CD14-positive monocyte (primary cell): Measurements from ENCODE around the gene ZNF160. TPM values are rescaled to one million over a fixed set of nuclear protein-coding genes. Genes with fewer than 3 reads are reported as not detected.
"Not testable (repeated sequence)": the region's sequence is repeated elsewhere in the genome, so short reads cannot be mapped to it uniquely, and the experiment has no call there.

Source experiments
- DNase-seq, 3 donors: peaks; one replicate each; pipeline ENCODE4 v3.0.0-alpha.2; 2011 to 2022
- H2AFZ ChIP-seq: 2 replicates; pipeline ENCODE4 v1.6.0; 2012; ENCODE audit warnings: mild to moderate bottlenecking, low read depth, low read length, inconsistent platforms; ENCODE audit not compliant: insufficient read depth, poor library complexity, severe bottlenecking
- H3K27ac ChIP-seq, 2 donors: 1 replicate in 1 of 2; 2 replicates in 1 of 2; pipeline ENCODE4 v1.5.1; 2012 to 2013; ENCODE audit warnings: low read length in 2 of 2, control low read depth in 1 of 2, inconsistent platforms in 1 of 2, low read depth in 1 of 2, mild to moderate bottlenecking in 1 of 2
- H3K27me3 ChIP-seq, 2 donors: one replicate each; pipeline versions ENCODE4 v1.6.0 to v1.6.1; 2011 to 2013; ENCODE audit warnings: low read length in 2 of 2; ENCODE audit not compliant: control insufficient read depth in 2 of 2, insufficient read depth in 2 of 2
- H3K36me3 ChIP-seq, 2 donors: replicated peaks in 1 of 2; 1 replicate in 1 of 2; 2 replicates in 1 of 2; pipeline versions ENCODE4 v1.5.1 to v1.6.1; 2012 to 2013; ENCODE audit warnings: low read length in 2 of 2, control low read depth in 1 of 2, inconsistent platforms in 1 of 2, mild to moderate bottlenecking in 1 of 2; ENCODE audit not compliant: insufficient read depth in 2 of 2, control insufficient read depth in 1 of 2
- H3K4me1 ChIP-seq, 2 donors: 1 replicate in 1 of 2; 2 replicates in 1 of 2; pipeline versions ENCODE4 v1.5.1 to v1.6.1; 2012 to 2013; ENCODE audit warnings: low read length in 2 of 2, control low read depth in 1 of 2, inconsistent platforms in 1 of 2, mild to moderate bottlenecking in 1 of 2, moderate library complexity in 1 of 2; ENCODE audit not compliant: insufficient read depth in 2 of 2, control insufficient read depth in 1 of 2
- H3K4me2 ChIP-seq: replicated peaks from 2 replicates; pipeline ENCODE3; 2012; ENCODE audit warnings: low read length, moderate library complexity, mild to moderate bottlenecking; ENCODE audit not compliant: poor library complexity, severe bottlenecking; ENCODE audit errors: extremely low read depth
- H3K4me3 ChIP-seq, 3 experiments: fragments of 200-600 bp in 1 of 3; sonication (generic) in 1 of 3; replicated peaks in 1 of 3; 1 replicate in 2 of 3; 2 replicates in 1 of 3; pipeline ENCODE4 v1.5.1; 2011 to 2013; ENCODE audit warnings: low read length in 3 of 3, mild to moderate bottlenecking in 3 of 3, control low read depth in 2 of 3, low read depth in 2 of 3, inconsistent platforms in 1 of 3, moderate library complexity in 1 of 3
- H3K79me2 ChIP-seq: 2 replicates; pipeline ENCODE4 v1.6.0; 2012; ENCODE audit warnings: mild to moderate bottlenecking, control low read depth, inconsistent platforms, low read length, moderate library complexity; ENCODE audit not compliant: insufficient read depth
- H3K9ac ChIP-seq: 2 replicates; pipeline ENCODE4 v1.6.0; 2017; ENCODE audit warnings: low read length, mild to moderate bottlenecking; ENCODE audit not compliant: insufficient read depth, poor library complexity, severe bottlenecking
- H3K9me3 ChIP-seq, 2 donors: replicated peaks in 1 of 2; 1 replicate in 1 of 2; 2 replicates in 1 of 2; pipeline versions ENCODE4 v1.5.1 to v1.6.1; 2012 to 2013; ENCODE audit warnings: low read length in 2 of 2, control low read depth in 1 of 2; ENCODE audit not compliant: control insufficient read depth in 1 of 2, insufficient read depth in 1 of 2
- H4K20me1 ChIP-seq: 2 replicates; pipeline ENCODE4 v1.6.0; 2012; ENCODE audit warnings: mild to moderate bottlenecking, low read length, control low read depth, moderate library complexity; ENCODE audit not compliant: insufficient read depth
- H3K27ac Mint-ChIP-seq, 7 donors: one replicate each; pipeline ENCODE4 v1.8.0; 2020; ENCODE audit warnings: mild to moderate bottlenecking in 7 of 7, mixed read lengths in 7 of 7, moderate library complexity in 6 of 7, inconsistent platforms in 2 of 7
- H3K27me3 Mint-ChIP-seq, 3 donors: one replicate each; pipeline ENCODE4 v1.8.0; 2021 to 2022; ENCODE audit warnings: low read depth in 3 of 3, mild to moderate bottlenecking in 3 of 3, mixed read lengths in 3 of 3, moderate library complexity in 3 of 3, inconsistent platforms in 1 of 3
- H3K36me3 Mint-ChIP-seq, 2 donors: one replicate each; pipeline ENCODE4 v1.8.0; 2020; ENCODE audit warnings: mixed read lengths in 2 of 2, inconsistent platforms in 1 of 2, mild to moderate bottlenecking in 1 of 2
- H3K4me1 Mint-ChIP-seq: one replicate; pipeline ENCODE4 v1.8.0; 2020; ENCODE audit warnings: mild to moderate bottlenecking, mixed read lengths
- H3K4me3 Mint-ChIP-seq, 2 donors: one replicate each; pipeline ENCODE4 v1.8.0; 2020; ENCODE audit warnings: mild to moderate bottlenecking in 2 of 2, mixed read lengths in 2 of 2, moderate library complexity in 1 of 2
- H3K9me3 Mint-ChIP-seq, 7 donors: one replicate each; pipeline ENCODE4 v1.8.0; 2020 to 2022; ENCODE audit warnings: mixed read lengths in 7 of 7, mild to moderate bottlenecking in 6 of 7, moderate library complexity in 6 of 7, inconsistent platforms in 2 of 7
- CTCF ChIP-seq: fragments of 200-600 bp; IDR thresholded peaks from one replicate; pipeline ENCODE4 v1.8.0; 2022; ENCODE audit warnings: antibody characterized with exemption, mild to moderate bottlenecking
- WGBS: methylation state at CpG from one replicate; pipeline ENCODE4 v1.1.5; 2013; ENCODE audit warnings: missing lambda C conversion rate; ENCODE audit not compliant: insufficient coverage; 5-methylcytosine and 5-hydroxymethylcytosine counted together
- intact Hi-C, 2 donors: fragments of 100-400 bp; cut with micrococcal nuclease; formaldehyde crosslinking; loops; one replicate each; pipeline versions ENCODE4 v1.15.0 to v1.15.1; 2023
- polyA plus RNA-seq, 3 donors: library from polyadenylated mRNA; depleted of rRNA in 1 of 3; unstranded in 2 of 3; stranded (reverse) in 1 of 3; fragments of 300-500 nt in 2 of 3; fragments of >200 nt in 1 of 3; fragmentation: Illumina TruSeq in 2 of 3; gene quantifications; 1 replicate in 2 of 3; 2 replicates in 1 of 3; pipeline ENCODE4 v1.2.3, GENCODE V29; 2012 to 2021

The ZNF160 gene
- polyA plus RNA-seq, 3 donors: 6.4 to 24.5 (median 7.7) TPM

DNA sequence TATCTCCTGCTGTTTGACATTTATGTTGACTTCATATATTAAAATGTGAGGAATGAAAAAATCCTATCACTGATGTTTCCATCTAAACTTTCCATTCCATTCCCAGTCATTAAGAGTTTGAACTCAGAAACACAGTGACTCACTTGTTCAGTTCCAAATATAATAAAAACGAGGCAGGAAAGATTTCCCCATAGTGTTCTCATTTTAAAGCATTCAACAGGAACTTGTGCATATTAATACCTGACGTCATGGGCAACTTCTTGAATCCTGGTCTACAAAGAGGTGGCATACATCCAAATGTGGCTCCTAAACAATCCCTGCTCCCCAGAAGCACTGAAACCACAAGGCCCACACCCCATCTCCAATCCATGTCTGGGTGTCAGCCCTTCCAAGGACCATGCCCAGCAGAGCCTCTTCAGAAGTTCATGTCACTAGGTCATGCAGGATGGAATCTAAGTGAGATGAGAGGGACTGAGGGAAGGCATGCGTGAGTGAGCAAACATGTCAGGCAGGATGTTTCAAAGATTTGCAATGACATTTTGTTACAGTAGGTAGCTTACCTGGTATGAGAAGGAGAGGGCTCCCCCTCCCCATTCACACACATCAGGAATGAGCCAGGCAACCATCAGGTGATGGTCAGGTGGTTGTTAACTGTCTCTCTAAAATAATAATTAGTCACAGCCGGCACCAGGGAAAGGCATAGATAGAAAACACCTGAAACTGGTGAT lies 68.1 kb downstream of the ZNF160 start:
- H4K20me1 ChIP-seq: no peaks in the 10 kb centered on the region
- no peak overlapping the region for H3K9ac ChIP-seq
- H3K27ac Mint-ChIP-seq: no peak overlapping the region
- DNase-seq: no peak
- H3K27ac ChIP-seq: no peak overlapping the region
- peaks cover 0 to 3% of the 10 kb centered on the region in 2 donors for H3K36me3 Mint-ChIP-seq
- no peak for TF ChIP-seq CTCF
- H3K27me3 Mint-ChIP-seq: peaks cover 2 to 14% (median 7%) of the 10 kb centered on the region in 3 donors
- no peak overlapping the region for H2AFZ ChIP-seq
- no peak overlapping the region for H3K4me3 Mint-ChIP-seq
- H3K4me2 ChIP-seq: no peak overlapping the region
- WGBS: 58% methylated on average over 2 of the region's 4 CpGs
- H3K4me1 Mint-ChIP-seq: peaks cover 9% of the 10 kb centered on the region
- intact Hi-C loops: no loop called here
- peaks cover 39 to 88% (median 73%) of the 10 kb centered on the region in 7 donors for H3K9me3 Mint-ChIP-seq
- H3K79me2 ChIP-seq: no peaks in the 10 kb centered on the region
- no peaks in the 10 kb centered on the region for H3K27me3 ChIP-seq
- H3K9me3 ChIP-seq: peaks cover 72 to 84% of the 10 kb centered on the region in 2 donors
- H3K4me1 ChIP-seq: no peaks in the 10 kb centered on the region
- no peak overlapping the region for H3K4me3 ChIP-seq
- no peaks in the 10 kb centered on the region for H3K36me3 ChIP-seq

DNA sequence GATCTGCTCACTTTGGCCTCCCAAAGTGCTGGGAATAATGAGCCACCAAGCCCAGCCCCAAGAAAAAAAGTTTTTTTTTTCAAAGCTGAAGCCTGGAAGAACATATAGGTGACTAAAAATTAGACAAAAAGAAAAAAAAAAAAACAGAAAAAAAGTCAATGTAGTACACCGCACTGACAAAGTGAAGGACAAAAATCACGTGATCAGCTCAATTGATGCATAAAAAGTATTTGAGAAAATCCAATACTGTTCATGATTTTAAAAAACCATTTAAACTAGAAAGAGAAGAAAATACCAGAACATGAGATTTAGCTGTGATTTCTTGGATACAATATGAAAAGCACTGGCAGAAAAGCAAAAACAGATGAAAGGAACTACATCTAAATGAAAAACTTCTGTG lies 69.2 kb downstream of the ZNF160 start:
- Histone ChIP-seq H3K36me3 (no peaks in the 10 kb centered on the region), H3K27ac (no peak overlapping the region), H3K27me3 (no peaks in the 10 kb centered on the region), H4K20me1 (no peaks in the 10 kb centered on the region), H3K4me1 (no peaks in the 10 kb centered on the region), H3K9ac (no peak overlapping the region), H2AFZ (no peak overlapping the region), H3K79me2 (no peaks in the 10 kb centered on the region), H3K4me3 (no peak overlapping the region), H3K4me2 (no peak overlapping the region), H3K9me3 (peaks cover 77 to 85% of the 10 kb centered on the region in 2 donors)
- Mint-ChIP-seq H3K36me3 (peaks cover 0 to 3% of the 10 kb centered on the region in 2 donors), H3K4me3 (no peak overlapping the region), H3K27ac (no peak overlapping the region), H3K9me3 (peaks cover 43 to 92% (median 78%) of the 10 kb centered on the region in 7 donors), H3K4me1 (peaks cover 9% of the 10 kb centered on the region), H3K27me3 (peaks cover 2 to 14% (median 7%) of the 10 kb centered on the region in 3 donors)
- intact Hi-C loops: no loop called here
- TF ChIP-seq CTCF: no peak
- WGBS: no CpG with 5 or more reads among the region's 2 CpGs
- DNase-seq: no peak

DNA sequence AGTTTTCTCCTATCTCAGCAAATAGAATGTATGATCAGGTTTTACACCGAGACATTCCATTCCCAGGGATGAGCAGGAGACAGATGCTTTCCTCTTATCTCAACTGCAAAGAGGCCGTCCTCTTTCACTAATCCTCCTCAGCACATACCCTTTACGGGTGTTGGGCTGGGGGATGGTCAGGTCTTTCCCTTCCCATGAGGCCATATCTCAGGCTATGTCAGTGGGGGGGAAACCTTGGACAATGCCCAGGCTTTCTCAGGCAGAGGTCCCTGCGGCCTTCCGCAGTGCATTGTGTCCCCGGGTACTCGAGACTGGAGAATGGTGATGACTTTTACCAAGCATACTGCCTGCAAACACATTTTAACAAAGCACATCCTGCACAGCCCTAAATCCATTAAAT lies 74.9 kb downstream of the ZNF160 start:
- WGBS: 67% methylated on average over 4 of the region's 7 CpGs
- H3K9me3 ChIP-seq: peaks cover 79 to 90% of the 10 kb centered on the region in 2 donors
- H3K36me3 ChIP-seq, H3K4me1 Mint-ChIP-seq, H3K27me3 ChIP-seq, H3K9ac ChIP-seq, H3K4me3 Mint-ChIP-seq, H3K4me2 ChIP-seq, H3K4me1 ChIP-seq, intact Hi-C loops, H4K20me1 ChIP-seq, H3K27me3 Mint-ChIP-seq, DNase-seq, H3K4me3 ChIP-seq, H3K27ac Mint-ChIP-seq, H3K27ac ChIP-seq, H2AFZ ChIP-seq, H3K79me2 ChIP-seq, H3K36me3 Mint-ChIP-seq: not testable (repeated sequence)
- H3K9me3 Mint-ChIP-seq: peaks cover 45 to 94% (median 86%) of the 10 kb centered on the region in 7 donors
